GM18907 (cell line): ENCODE measurements around the gene NSMCE1.

Experiments
- ATAC-seq: cut with Tn5 transposase; IDR thresholded peaks from one replicate; pipeline ENCODE4 v1.9.1; 2021; ENCODE audit warnings: mild to moderate bottlenecking, moderate library complexity; ENCODE audit not compliant: unreplicated experiment

Gene NSMCE1

GRCh38 chr16:27268376-27269299 lies at the start of gene NSMCE1:
Gene NSMCE1 (minus strand): TSS chr16:27268772. CDS start chr16:27257570, 11,202 bp downstream.
- peak; percentile 91 for ATAC-seq

GRCh38 chr16:27317738-27318391 lies 49.3 kb upstream of the NSMCE1 start:
- ATAC-seq, result no peak

- ATAC-seq, result no peak
Measured at GRCh38 chr16:27317320-27317719, 48.7 kb upstream of the NSMCE1 start.

GRCh38 chr16:27316038-27316680 lies 47.6 kb upstream of the NSMCE1 start:
- no peak for ATAC-seq

GRCh38 chr16:27315333-27316037 lies 46.9 kb upstream of the NSMCE1 start:
- ATAC-seq, result no peak

- no peak for ATAC-seq
Measured at GRCh38 chr16:27314986-27315332, 46.4 kb upstream of the NSMCE1 start.

- ATAC-seq, result peak; percentile 17
Measured at GRCh38 chr16:27314161-27314723, 45.7 kb upstream of the NSMCE1 start.

- ATAC-seq, result peak; percentile 65
Measured at GRCh38 chr16:27313422-27314160, 45.0 kb upstream of the NSMCE1 start, which contains the start of gene IL4R. Gene IL4R (plus strand): TSS chr16:27313974. CDS start chr16:27340204, 26,230 bp downstream.

- no peak for ATAC-seq
Measured at GRCh38 chr16:27312580-27313421, 44.2 kb upstream of the NSMCE1 start.

- ATAC-seq, result no peak
Measured at GRCh38 chr16:27311897-27312303, 43.3 kb upstream of the NSMCE1 start.

- ATAC-seq, result no peak
Measured at GRCh38 chr16:27311448-27311830, 42.9 kb upstream of the NSMCE1 start.

GRCh38 chr16:27310576-27311447 lies 42.2 kb upstream of the NSMCE1 start:
- ATAC-seq, result no peak

GRCh38 chr16:27308792-27309191 lies 40.2 kb upstream of the NSMCE1 start:
- no peak for ATAC-seq

GRCh38 chr16:27305839-27306442 lies 37.4 kb upstream of the NSMCE1 start:
- no peak for ATAC-seq

- no peak for ATAC-seq
Measured at GRCh38 chr16:27304881-27305745, 36.5 kb upstream of the NSMCE1 start.

- no peak for ATAC-seq
Measured at GRCh38 chr16:27304102-27304501, 35.5 kb upstream of the NSMCE1 start.
